Osteocyte (in vitro differentiated cells): ENCODE results near the gene INPP4B. TPM values are rescaled to one million over a fixed set of nuclear protein-coding genes. Genes with fewer than 3 reads are reported as not detected.

ENCODE experiments used
- DNase-seq: peaks from one replicate; pipeline ENCODE4 v3.0.0; 2021; ENCODE audit warnings: mixed read lengths; ENCODE audit not compliant: unreplicated experiment; ENCODE audit errors: extremely low spot score
- H3K27ac Mint-ChIP-seq: one replicate; pipeline ENCODE4 v1.8.0; 2021; ENCODE audit warnings: mild to moderate bottlenecking, mixed read lengths; ENCODE audit not compliant: unreplicated experiment
- H3K27me3 Mint-ChIP-seq: one replicate; pipeline ENCODE4 v1.8.0; 2021; ENCODE audit warnings: mixed read lengths; ENCODE audit not compliant: unreplicated experiment
- H3K36me3 Mint-ChIP-seq: one replicate; pipeline ENCODE4 v1.8.0; 2021; ENCODE audit warnings: mixed read lengths; ENCODE audit not compliant: unreplicated experiment
- H3K4me1 Mint-ChIP-seq: one replicate; pipeline ENCODE4 v1.8.0; 2021; ENCODE audit warnings: mixed read lengths; ENCODE audit not compliant: unreplicated experiment
- H3K4me3 Mint-ChIP-seq: one replicate; pipeline ENCODE4 v1.8.0; 2021; ENCODE audit warnings: mild to moderate bottlenecking, moderate library complexity, mixed read lengths; ENCODE audit not compliant: unreplicated experiment
- H3K9me3 Mint-ChIP-seq: one replicate; pipeline ENCODE4 v1.8.0; 2021; ENCODE audit warnings: mixed read lengths; ENCODE audit not compliant: unreplicated experiment
- CTCF ChIP-seq: fragments of 200-600 bp; sonication (generic); IDR thresholded peaks from 2 replicates; pipeline ENCODE4 v1.5.0; 2021; ENCODE audit warnings: antibody characterized with exemption, mild to moderate bottlenecking, moderate library complexity
- total RNA-seq: library from RNA; stranded (reverse); gene quantifications from 2 replicates; pipeline ENCODE4 v1.2.1, GENCODE V29; 2021

INPP4B gene
- total RNA-seq, 1 donor from 2014 or later = 10.9 TPM

- Mint-ChIP-seq H3K4me1 (no peaks in the 10 kb centered on the region), H3K36me3 (peaks cover 4% of the 10 kb centered on the region), H3K27me3 (no peaks in the 10 kb centered on the region), H3K9me3 (no peaks in the 10 kb centered on the region), H3K4me3 (no peak overlapping the region), H3K27ac (no peak overlapping the region)
- no peak for TF ChIP-seq CTCF
- no peak for DNase-seq
Measured at GRCh38 chr4:142120921-142121320, 725.2 kb downstream of the INPP4B start.

- no peak for TF ChIP-seq CTCF
- Mint-ChIP-seq H3K36me3 (peaks cover 6% of the 10 kb centered on the region), H3K27ac (no peak overlapping the region), H3K4me1 (no peaks in the 10 kb centered on the region), H3K4me3 (no peak overlapping the region), H3K9me3 (no peaks in the 10 kb centered on the region), H3K27me3 (no peaks in the 10 kb centered on the region)
- no peak for DNase-seq
Measured at GRCh38 chr4:142112451-142112850, 733.6 kb downstream of the INPP4B start.

- DNase-seq = no peak
- Mint-ChIP-seq H3K27me3 (no peaks in the 10 kb centered on the region), H3K4me1 (no peaks in the 10 kb centered on the region), H3K4me3 (no peak overlapping the region), H3K27ac (no peak overlapping the region), H3K36me3 (peaks cover 9% of the 10 kb centered on the region), H3K9me3 (no peaks in the 10 kb centered on the region)
- TF ChIP-seq CTCF = no peak
Measured at GRCh38 chr4:142110136-142110535, 736.0 kb downstream of the INPP4B start.

DNA sequence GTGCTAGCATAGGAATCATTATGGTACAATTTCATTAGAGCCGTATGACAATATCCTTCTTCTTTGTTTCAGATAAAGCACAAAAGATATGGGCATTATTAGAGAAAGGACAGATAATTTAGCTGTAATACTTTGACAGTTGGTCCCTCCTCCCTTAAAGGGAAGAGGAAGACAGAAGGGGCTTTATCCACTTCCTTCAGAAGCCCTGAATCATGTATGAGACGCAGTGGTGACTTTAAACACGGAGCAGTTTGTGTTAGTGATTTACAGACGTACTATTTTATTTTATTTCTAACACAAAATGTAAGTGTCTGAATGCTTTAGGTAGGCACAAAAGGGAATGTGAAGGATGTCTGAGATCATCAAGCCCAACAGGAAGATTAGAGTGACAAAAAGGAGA, 742.1 kb downstream of the INPP4B start:
- no peaks in the 10 kb centered on the region for H3K27me3 Mint-ChIP-seq
- H3K27ac Mint-ChIP-seq = no peak overlapping the region
- H3K4me1 Mint-ChIP-seq = no peaks in the 10 kb centered on the region
- no peak for DNase-seq
- peaks cover 8% of the 10 kb centered on the region for H3K36me3 Mint-ChIP-seq
- H3K9me3 Mint-ChIP-seq = no peaks in the 10 kb centered on the region
- no peak overlapping the region for H3K4me3 Mint-ChIP-seq
- no peak for TF ChIP-seq CTCF

GRCh38 chr4:142101401-142101800, 744.7 kb downstream of the INPP4B start:
- peaks cover 3% of the 10 kb centered on the region for H3K36me3 Mint-ChIP-seq
- TF ChIP-seq CTCF = no peak
- H3K4me1 Mint-ChIP-seq = no peaks in the 10 kb centered on the region

More at GRCh38 chr4:142101401-142101800, 744.7 kb downstream of the INPP4B start:
- no peak for DNase-seq
- H3K9me3 Mint-ChIP-seq = peaks cover 3% of the 10 kb centered on the region
- H3K27me3 Mint-ChIP-seq = no peaks in the 10 kb centered on the region
- no peak overlapping the region for H3K4me3 Mint-ChIP-seq
- no peak overlapping the region for H3K27ac Mint-ChIP-seq
